Amniotic stem cell (primary cell): ENCODE results near the gene SAP30BP.

Source experiments
- DNase-seq: peaks from one replicate; lab custom pipeline; 2025; lab: John Stamatoyannopoulos, UW

SAP30BP gene

DNA sequence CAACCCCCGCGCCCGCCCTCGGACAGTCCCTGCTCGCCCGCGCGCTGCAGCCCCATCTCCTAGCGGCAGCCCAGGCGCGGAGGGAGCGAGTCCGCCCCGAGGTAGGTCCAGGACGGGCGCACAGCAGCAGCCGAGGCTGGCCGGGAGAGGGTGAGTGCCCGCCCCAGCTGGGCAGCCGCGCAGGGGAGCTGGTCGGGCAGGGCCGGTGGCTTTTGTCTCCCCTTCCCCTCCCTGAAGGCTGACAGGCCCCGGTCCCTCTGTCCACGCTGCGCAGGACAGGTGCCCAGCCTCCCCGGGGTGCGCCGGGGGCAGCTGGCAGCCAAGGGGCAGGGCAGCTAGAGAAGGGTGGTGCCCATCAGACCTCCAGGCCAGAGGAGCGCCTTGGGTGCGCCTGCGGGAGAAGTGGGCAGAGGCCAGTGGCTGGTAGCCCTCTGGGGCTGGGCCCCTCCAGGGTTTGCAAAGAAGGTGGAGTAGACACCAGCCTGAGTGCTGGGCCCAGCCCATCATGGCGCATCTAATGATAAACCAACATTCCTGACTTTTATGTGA is 54.4 kb downstream of the SAP30BP start:
- no peak for DNase-seq

DNA sequence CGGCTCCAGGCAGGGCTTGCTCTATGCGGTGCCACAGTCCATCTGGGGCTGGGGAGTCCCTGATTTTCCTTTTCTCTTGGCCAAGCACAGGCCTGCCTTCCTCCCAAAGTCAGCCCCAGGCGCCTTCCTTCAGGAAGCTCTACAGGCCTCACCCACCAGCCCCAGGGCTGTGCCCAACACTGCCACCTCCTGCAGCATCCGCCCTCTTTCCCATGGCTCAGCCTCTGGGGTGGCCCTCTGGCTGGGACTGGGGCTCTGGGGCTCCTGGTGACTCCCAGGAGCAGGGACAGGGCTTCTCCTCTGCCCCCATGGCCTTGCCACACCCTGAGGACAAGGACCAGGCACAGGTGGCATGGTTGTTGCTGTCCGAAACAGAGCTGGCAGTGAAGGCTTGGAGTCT is 54.9 kb downstream of the SAP30BP start:
- no peak for DNase-seq

DNA sequence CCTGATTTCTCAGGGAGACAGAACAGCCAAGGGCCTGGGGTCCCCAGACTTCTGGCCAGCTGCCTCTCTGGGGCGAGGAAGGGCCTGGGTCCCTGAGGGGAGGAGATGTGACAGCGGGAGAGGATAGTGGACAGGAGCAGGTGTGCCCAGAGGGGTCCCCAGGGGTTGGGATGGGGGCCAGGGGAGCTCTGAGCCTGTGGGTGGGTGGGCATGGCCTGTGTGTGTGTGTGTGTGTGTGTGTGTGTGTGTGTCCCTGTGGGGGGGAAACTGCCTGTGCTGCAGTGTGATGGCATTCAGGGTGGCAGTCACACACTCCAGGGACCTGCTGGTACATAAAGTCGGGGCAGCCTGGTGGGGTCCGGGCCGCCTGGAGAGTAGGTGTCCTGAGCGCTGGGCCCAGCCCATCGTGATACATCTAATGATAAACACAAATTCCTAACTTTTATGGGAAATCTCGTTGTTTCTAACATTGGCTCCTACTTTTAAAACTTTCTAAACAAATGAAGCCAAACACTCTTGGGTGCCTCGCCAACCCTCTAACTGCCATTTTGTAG is 55.5 kb downstream of the SAP30BP start:
- no peak for DNase-seq

DNA sequence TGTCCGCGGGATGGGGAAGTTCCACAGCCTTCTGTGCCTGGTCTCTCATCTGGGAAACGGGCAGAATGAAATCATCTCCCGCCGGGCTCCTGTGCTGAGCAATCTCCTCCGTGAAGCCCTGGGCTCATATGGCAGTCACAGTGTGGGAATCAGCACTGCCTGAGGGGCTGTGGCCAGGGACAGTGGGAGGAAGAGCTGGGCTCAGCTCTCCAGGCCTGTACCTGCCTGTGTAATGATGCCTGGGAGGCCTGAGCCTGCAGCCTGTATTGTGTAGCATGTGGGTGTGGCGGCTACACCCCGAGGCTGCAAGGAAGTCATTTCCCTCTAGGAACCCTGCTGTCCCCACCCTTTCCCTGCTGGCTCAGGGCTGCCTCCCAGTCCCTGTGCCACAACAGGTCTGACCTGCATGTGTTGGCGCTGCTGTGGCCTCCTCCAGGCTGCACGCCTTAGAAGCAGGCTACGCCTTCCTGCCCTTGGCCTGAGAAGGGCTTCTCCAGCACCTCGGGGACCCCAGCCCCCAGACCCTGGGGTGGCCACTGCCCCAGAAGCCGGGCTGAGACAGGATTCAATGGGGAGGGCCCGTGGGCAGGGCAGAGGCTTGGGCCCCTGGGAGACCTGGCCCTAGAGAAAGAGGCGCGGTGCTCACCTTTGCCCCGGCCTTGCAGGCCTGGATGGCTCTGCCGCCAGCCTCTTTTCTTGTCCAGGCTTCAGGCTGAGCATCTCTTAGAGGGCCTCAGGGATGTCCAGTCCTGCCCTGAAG is 56.2 kb downstream of the SAP30BP start:
- DNase-seq = no peak

DNA sequence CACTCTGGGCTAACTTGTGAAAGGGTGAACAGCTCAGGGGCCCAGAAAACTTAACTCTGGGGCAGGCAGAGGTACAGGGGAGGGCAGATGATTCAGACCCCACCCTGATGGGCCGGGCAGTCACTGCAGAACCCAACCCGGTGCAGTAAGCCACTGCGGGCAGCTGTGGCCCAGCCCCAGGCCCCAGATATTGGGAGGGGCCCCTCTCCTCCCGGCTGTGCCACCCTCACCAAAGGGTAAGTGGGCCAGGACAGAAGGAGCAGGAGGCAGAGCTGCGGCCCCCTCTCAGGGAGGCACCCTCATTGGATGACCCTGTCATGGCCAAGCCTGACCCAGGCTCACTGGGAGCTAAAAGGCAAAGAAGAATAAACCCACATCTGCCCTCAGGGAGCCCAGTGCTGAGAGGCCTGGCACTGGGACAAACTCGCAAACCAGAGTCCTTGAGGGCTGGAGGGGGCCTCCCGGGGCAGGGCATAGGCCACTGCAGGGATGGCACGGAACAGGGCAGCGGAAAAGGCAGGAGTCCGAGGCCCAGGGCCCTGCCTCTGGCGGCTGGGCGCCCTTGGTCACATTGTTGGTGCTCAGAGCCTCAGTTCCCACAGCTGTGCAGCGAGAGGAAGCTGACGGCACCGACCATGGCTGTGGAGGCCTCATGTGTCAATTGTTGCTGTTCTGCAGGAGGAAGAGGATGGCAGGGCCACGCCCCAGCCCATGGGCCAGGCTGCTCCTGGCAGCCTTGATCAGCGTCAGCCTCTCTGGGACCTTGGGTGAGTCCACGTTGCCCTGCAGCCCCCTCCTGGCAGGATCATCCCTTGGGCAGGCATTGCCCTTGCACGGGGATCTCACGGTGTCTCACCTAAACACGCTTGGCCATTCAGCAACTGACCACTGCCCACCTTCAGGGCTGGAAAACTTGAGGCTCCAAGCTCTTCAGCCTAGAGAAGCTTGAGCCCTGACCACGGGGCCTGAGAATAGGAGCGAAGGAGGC is 57.2 kb downstream of the SAP30BP start:
- DNase-seq = no peak

DNA sequence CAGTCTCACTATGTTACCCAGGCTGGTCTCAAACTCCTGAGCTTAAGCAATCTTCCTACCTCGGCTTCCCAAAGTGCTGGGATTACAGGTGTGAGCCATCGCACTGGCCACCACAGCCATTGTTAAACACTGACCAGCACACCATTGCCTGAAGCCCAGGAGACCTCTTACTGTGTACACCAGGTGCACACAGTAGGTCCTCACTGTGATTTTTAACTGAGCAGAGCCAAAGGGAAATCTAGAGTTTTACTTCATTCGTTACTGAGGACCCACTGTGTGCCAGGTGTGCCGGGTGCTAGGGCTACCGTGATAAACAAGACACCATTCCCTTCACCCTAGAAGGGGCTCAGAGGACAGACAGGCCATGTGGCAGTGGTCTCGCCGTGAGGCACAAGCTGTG is 58.4 kb downstream of the SAP30BP start:
- DNase-seq = no peak

DNA sequence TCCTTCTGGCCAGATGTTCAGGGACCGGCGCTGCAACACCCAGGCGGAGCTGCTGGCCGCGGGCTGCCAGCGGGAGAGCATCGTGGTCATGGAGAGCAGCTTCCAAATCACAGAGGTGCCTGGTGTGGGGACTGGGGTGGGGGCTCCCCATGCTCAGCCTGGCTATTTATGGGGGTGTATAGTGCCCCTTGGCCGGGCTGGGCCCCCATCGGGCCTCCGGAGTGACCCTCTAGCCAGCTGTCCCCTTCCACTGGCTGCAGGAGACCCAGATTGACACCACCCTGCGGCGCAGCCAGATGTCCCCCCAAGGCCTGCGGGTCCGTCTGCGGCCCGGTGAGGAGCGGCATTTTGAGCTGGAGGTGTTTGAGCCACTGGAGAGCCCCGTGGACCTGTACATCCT is 60.3 kb downstream of the SAP30BP start:
- DNase-seq = no peak

DNA sequence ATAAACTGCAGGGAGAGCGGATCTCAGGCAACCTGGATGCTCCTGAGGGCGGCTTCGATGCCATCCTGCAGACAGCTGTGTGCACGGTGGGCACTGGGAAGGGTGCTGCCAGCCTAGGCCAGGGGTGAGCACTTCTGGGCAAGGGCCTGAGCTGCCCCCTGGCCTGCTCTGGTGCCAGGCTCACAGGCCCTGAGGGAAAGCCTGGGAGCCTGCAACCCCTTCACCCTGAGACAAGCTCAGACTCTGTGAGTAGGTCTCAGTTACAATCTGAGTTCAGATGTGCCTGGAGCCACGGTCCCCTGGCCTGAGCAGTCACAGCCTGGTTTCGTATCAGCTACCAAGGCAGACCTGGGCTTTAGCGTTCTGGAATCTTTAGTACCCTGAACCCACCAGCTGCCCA is 62.2 kb downstream of the SAP30BP start:
- no peak for DNase-seq

DNA sequence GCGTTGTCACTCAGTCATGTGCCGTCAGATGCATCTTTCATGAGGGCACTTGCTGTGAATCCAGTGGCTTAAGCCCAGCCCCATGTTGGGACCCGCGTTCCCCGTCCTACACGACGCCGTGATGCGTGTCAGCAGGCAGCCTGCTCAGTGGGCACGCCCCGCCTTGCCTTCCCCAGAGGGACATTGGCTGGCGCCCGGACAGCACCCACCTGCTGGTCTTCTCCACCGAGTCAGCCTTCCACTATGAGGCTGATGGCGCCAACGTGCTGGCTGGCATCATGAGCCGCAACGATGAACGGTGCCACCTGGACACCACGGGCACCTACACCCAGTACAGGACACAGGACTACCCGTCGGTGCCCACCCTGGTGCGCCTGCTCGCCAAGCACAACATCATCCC is 62.9 kb downstream of the SAP30BP start:
- DNase-seq = no peak

DNA sequence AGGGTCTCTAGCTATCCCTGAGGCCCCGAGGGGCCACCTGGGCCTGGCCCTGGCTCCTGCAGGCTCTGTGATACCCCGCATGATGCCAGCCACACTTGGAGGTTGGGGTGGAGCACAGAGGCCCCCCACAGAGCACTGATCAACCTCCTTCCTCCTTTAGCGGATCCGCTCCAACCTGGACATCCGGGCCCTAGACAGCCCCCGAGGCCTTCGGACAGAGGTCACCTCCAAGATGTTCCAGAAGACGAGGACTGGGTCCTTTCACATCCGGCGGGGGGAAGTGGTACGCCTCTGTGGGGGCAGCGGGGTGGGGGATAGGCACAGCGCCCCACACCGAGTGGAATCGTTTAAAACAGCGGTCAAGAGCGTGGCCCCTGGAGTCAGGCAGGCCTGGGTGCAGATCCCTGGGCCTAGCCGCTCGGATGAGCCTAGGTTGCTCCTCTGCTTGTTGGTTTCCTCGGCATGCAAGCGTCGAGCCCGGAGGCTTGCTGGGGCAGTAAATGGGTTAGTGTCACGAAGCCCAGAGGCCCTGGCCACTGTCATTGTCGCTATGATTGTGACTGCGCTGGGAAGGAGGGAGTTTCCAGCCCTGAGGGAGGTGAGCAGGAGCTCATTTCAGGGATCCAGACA is 64.1 kb downstream of the SAP30BP start:
- DNase-seq = no peak

DNA sequence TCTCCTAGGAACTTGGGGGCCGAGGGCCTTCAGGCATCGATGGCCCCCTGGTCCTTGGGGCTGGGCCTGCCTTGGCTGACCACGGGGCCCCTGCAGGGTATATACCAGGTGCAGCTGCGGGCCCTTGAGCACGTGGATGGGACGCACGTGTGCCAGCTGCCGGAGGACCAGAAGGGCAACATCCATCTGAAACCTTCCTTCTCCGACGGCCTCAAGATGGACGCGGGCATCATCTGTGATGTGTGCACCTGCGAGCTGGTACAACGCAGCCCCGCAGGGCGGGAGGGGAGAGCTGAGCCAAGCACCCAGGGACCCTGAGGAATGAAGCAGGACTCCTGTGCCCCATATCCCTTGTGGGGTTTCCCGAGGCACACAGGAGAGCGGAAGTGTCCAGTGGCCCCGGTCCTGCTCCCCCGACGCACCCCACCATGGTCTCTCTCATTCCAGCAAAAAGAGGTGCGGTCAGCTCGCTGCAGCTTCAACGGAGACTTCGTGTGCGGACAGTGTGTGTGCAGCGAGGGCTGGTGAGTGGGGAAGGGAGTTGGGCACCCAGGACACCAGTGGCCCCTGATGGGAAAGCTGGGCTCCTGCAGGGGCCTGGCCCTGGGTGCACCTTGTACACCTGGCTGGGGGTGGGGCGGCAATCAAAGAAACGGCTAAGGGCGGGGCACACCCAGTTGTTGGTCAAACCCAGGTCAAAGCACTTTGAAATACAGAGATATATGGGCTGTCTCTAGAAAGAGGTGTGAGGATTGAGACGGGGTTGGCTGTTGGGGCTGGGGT is 64.8 kb downstream of the SAP30BP start:
- no peak for DNase-seq

DNA sequence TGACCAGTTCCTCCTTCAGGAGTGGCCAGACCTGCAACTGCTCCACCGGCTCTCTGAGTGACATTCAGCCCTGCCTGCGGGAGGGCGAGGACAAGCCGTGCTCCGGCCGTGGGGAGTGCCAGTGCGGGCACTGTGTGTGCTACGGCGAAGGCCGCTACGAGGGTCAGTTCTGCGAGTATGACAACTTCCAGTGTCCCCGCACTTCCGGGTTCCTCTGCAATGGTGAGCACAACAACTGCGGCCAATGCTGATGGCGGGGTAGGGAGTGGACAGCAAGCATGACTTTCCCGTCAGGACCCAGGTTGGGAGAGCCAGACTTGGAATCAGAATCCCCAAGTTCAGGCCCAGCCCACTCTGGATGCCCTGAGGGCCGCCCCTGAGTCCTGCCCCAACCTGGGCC is 66.3 kb downstream of the SAP30BP start:
- no peak for DNase-seq

DNA sequence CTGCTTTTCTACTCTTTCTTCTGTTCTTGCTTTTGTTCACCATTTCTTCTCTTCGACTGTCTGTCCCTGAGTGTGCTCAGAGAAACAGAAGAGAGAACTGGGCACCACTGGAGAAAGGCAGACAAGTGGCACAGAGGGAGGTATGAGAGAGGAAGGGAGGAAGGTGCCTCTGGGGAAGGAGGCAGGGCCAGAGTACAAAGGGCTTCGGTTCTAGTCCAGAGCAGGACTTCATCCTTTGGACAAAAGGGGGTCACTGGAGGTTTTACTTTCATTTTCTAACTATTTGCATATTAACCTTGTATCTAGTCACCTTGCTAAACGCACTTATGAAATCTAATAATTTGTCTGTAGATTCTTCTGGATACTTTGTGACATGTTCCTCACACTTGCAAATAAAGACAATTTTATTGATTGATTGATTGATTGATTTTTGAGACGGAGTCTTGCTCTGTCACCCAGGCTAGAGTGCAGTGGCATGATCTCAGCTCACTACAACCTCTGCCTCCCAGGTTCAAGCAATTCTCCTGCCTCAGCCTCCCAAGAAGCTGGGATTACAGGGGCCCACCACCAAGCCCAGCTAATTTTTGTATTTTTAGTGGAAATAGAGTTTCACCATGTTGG is 67.6 kb downstream of the SAP30BP start:
- DNase-seq = no peak

DNA sequence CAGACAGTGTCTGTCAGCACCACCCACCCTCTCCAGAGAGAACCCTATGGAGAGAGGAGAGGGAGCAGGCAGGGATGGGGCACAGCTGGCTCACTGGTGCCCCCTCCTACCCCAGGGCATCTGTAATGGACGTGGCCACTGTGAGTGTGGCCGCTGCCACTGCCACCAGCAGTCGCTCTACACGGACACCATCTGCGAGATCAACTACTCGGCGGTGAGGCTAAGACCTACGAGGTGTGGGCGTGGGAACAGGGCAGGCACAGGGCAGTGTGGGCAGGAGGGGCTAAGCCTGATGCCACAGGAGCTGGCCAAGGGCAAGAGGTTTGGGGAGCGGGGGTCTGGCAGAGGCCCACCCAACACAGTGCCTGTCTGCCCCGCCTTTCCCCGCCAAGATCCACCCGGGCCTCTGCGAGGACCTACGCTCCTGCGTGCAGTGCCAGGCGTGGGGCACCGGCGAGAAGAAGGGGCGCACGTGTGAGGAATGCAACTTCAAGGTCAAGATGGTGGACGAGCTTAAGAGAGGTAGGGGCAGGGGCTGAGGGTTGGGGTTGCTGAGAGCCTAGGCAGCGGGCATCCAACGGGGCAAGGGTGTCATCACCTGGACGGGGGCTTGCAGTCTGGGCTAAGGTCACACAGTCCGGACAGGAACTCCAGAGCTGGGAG is 69.2 kb downstream of the SAP30BP start:
- DNase-seq = no peak

DNA sequence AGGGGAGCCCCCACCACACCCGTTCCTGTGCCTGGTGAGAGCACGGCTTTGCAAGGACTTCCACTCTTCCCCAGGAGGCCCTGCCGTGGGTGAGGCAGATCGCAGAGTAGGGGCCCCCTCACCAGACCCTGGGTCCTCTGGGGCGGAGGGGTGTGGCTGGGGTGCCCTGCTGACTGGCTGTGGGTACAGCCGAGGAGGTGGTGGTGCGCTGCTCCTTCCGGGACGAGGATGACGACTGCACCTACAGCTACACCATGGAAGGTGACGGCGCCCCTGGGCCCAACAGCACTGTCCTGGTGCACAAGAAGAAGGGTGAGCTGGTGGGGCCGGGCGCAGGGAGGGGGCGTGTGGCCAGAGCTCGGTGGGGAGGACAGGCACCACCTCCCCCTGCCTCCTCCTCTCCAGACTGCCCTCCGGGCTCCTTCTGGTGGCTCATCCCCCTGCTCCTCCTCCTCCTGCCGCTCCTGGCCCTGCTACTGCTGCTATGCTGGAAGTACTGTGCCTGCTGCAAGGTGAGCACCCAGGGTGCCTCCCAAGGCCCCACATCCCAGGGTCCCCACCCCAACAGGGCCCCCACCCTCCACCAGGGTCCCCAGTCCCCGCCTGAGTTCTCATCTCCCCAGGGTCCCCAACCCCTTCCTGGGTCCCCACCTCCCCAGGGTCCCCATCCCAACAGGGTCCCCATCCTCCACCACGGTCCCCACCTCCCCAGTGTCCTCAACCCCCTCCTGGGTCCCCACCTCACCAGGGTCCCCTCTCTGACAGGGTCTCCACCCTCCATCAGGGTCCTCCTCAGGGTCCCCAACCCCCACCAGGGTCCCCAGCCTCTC is 70.2 kb downstream of the SAP30BP start:
- no peak for DNase-seq

DNA sequence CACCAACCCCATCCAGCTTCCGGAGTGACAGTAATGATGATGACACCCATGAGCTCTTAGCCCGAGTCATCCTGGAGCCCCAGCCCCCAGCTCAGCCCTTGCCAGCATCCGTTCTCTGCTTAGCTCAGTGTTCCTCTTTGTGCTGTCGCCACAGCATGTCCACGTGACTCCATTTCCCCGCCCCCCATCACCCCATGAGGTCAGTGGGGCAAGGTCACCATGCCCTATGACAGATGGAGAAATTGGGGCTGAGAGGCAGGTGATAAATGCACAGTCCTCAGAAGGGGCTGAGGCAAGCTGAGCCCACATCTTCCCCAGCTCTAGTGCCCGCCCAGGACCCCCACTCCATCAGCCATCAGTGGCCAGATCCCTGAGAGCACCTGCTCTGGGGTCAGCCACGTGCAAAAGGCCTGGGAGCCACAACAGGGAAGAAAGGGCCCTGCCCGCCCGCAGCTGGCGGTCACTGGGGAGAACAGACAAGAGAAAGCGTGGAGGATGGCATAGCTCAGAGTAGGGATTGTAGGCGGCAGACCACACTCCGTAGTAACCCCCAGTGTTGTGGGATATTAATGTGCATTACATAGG is 71.2 kb downstream of the SAP30BP start:
- DNase-seq = no peak

DNA sequence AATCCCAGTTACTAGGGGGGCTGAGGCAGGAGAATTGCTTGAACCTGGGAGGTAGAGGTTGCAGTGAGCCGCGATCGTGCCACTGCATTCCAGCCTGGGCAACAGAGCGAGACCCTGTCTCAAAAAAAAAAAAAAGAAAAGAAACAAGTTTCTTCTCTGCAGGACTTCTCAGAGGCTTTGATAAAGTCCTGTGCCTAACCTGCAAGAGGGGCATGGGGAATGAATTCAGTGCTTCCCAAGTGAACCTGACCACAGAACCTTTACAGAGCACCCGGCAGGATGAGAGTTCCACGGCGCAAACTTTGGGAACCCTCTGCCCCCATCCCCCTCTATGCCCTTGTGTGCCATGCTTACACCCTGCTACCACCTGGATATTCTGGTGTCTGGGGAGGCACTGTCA is 72.0 kb downstream of the SAP30BP start:
- no peak for DNase-seq

DNA sequence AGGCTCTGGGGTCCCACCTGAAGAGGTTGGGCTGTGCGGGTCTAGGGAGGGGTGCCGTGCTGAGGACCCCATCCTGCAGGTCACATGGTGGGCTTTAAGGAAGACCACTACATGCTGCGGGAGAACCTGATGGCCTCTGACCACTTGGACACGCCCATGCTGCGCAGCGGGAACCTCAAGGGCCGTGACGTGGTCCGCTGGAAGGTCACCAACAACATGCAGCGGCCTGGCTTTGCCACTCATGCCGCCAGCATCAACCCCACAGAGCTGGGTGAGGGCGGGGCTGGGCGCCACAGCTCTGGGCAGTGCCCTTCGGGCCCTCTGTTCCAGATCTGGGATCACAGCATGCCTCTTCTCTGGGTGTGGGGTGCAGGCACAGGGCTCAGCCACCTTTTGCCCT is 72.7 kb downstream of the SAP30BP start:
- no peak for DNase-seq

DNA sequence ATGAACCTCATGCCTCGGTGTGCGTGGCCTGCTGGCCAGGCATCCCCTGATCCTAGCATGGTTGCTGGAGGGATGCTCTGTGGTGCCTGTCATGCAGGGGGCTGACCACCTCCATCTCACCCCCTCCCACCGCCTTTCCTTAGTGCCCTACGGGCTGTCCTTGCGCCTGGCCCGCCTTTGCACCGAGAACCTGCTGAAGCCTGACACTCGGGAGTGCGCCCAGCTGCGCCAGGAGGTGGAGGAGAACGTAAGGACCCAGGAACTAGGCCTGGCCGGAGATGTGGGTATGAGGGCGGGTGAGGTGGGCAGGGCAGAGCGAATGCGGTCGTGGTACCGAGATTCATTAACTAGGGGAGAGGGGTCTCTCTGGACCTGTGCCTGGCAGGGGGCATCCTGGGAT is 73.1 kb downstream of the SAP30BP start:
- no peak for DNase-seq
